GM23248 (cell line): ENCODE data around the gene DENND1C. TPM values are rescaled to one million over a fixed set of nuclear protein-coding genes. Genes with fewer than 3 reads are reported as not detected.

ENCODE experiments used
- DNase-seq: peaks from one replicate; pipeline ENCODE4 v3.0.0-alpha.2; 2015
- H2AFZ ChIP-seq: fragments of 200-600 bp; sonication (generic); 2 replicates; pipeline ENCODE4 v1.6.1; 2016; ENCODE audit warnings: antibody characterized with exemption
- H3F3A ChIP-seq: fragments of 200-600 bp; sonication (generic); 2 replicates; pipeline ENCODE4 v1.6.1; 2016; ENCODE audit warnings: mild to moderate bottlenecking, antibody characterized with exemption, mixed run types; ENCODE audit not compliant: insufficient read depth
- H3K27ac ChIP-seq: fragments of 200-600 bp; sonication (generic); 2 replicates; pipeline ENCODE4 v1.5.1; 2016; ENCODE audit warnings: mild to moderate bottlenecking
- H3K27me3 ChIP-seq: fragments of 200-600 bp; sonication (generic); replicated peaks from 2 replicates; pipeline ENCODE4 v1.6.1; 2016; ENCODE audit warnings: mild to moderate bottlenecking; ENCODE audit not compliant: insufficient read depth
- H3K36me3 ChIP-seq: fragments of 200-600 bp; sonication (generic); 2 replicates; pipeline ENCODE4 v1.6.1; 2016; ENCODE audit warnings: low read depth, mild to moderate bottlenecking
- H3K4me1 ChIP-seq: fragments of 200-600 bp; sonication (generic); 2 replicates; pipeline ENCODE4 v1.6.1; 2016; ENCODE audit warnings: mild to moderate bottlenecking; ENCODE audit not compliant: insufficient read depth
- H3K4me2 ChIP-seq: fragments of 200-600 bp; sonication (generic); one replicate; pipeline ENCODE4 v1.6.1; 2016; ENCODE audit warnings: mild to moderate bottlenecking; ENCODE audit not compliant: unreplicated experiment
- H3K4me3 ChIP-seq: fragments of 200-600 bp; sonication (generic); 2 replicates; pipeline ENCODE4 v1.5.1; 2016; ENCODE audit warnings: mild to moderate bottlenecking
- H3K79me2 ChIP-seq: fragments of 200-600 bp; sonication (generic); 2 replicates; pipeline ENCODE4 v1.6.1; 2016; ENCODE audit warnings: mild to moderate bottlenecking; ENCODE audit not compliant: insufficient read depth
- H3K9ac ChIP-seq: fragments of 200-600 bp; sonication (generic); 2 replicates; pipeline ENCODE4 v1.6.1; 2016; ENCODE audit warnings: mild to moderate bottlenecking
- H3K9me2 ChIP-seq: fragments of 200-600 bp; sonication (generic); 2 replicates; pipeline ENCODE4 v1.6.1; 2016; ENCODE audit warnings: mixed run types, mild to moderate bottlenecking, moderate library complexity; ENCODE audit not compliant: insufficient read depth
- H3K9me3 ChIP-seq: fragments of 200-600 bp; sonication (generic); one replicate; pipeline ENCODE4 v1.6.1; 2017; ENCODE audit warnings: low read depth
- H4K20me1 ChIP-seq: fragments of 200-600 bp; sonication (generic); 2 replicates; pipeline ENCODE4 v1.6.0; 2016; ENCODE audit not compliant: insufficient read depth
- EZH2 ChIP-seq: fragments of 200-600 bp; sonication (generic); IDR thresholded peaks from 2 replicates; pipeline ENCODE4 v1.6.1; 2018; ENCODE audit warnings: antibody characterized with exemption, mild to moderate bottlenecking; ENCODE audit not compliant: insufficient read depth, poor library complexity, severe bottlenecking
- EZH2phosphoT487 ChIP-seq: fragments of 200-600 bp; sonication (generic); IDR thresholded peaks from 2 replicates; pipeline ENCODE4 v1.6.1; 2018; ENCODE audit warnings: antibody characterized with exemption, moderate library complexity, mild to moderate bottlenecking, low read depth; ENCODE audit not compliant: insufficient read depth
- WGBS, 2 experiments: methylation state at CpG; one replicate each; pipeline ENCODE4 v1.1.6; 2015 to 2017; ENCODE audit warnings: low lambda C conversion rate in 2 of 2, low coverage in 1 of 2; ENCODE audit errors: missing lambda C conversion rate in 2 of 2; 5-methylcytosine and 5-hydroxymethylcytosine counted together
- in situ Hi-C: fragments of 300-500 bp; cut with MboI; formaldehyde crosslinking; loops from 2 replicates; pipeline ENCODE4 v1.15.0; 2020
- polyA plus RNA-seq: library from polyadenylated mRNA; unstranded; fragments of >200 nt; fragmentation: Nextera tagmentation; extraction: Ambion mirVana; gene quantifications from 2 replicates; pipeline ENCODE4 v1.2.1, GENCODE V29; 2016
- total RNA-seq: library from RNA; depleted of rRNA; stranded (reverse); fragments of >200 nt; shearing (Covaris generic); gene quantifications from 2 replicates; pipeline ENCODE4 v1.2.3, GENCODE V29; 2014

DENND1C gene
- total and polyA plus RNA-seq, 2 experiments from 2014 or later: not detected

GRCh38 chr19:6459262-6460098 lies 22.1 kb downstream of the DENND1C start, which contains the start of gene SLC25A23:
Gene SLC25A23, minus strand, starts transcription at chr19:6459792. Its CDS starts 164 bp downstream, at chr19:6459628.
- Histone ChIP-seq H3K4me3 (peak within 1 kb of the TSS; percentile 81), H3F3A (no peaks in the 10 kb centered on the region), H2AFZ (peak within 1 kb of the TSS; percentile 89), H4K20me1 (no peaks in the 10 kb centered on the region), H3K9ac (peak within 1 kb of the TSS; percentile 57), H3K36me3 (no peaks in the 10 kb centered on the region), H3K27me3 (peaks cover 7% of the 10 kb centered on the region), H3K4me2 (peak within 1 kb of the TSS; percentile 91), H3K9me2 (no peaks in the 10 kb centered on the region), H3K4me1 (0 out of 2 replicates have a peak, but pooled peaks cover 3% of the 10 kb centered on the region), H3K79me2 (no peaks in the 10 kb centered on the region), H3K27ac (no peak within 1 kb of the TSS), H3K9me3 (no peaks in the 10 kb centered on the region)
- WGBS, 2 experiments: 4 to 11% methylated on average over 11 to 53 of the region's 70 CpGs
- in situ Hi-C loops: no loop called here
- peak; percentile 73 for DNase-seq
- TF ChIP-seq EZH2phosphoT487 (no peak), EZH2 (no peak)

- peak; percentile 18 for DNase-seq
- H3K79me2 ChIP-seq: no peaks in the 10 kb centered on the region
- H2AFZ ChIP-seq: peak overlapping the region; percentile 89
- H3K4me3 ChIP-seq: peak overlapping the region; percentile 81
- no peaks in the 10 kb centered on the region for H3F3A ChIP-seq
- peak overlapping the region; percentile 91 for H3K4me2 ChIP-seq
- H3K9ac ChIP-seq: peak overlapping the region; percentile 57
- 0 out of 2 replicates have a peak, but pooled peaks cover 3% of the 10 kb centered on the region for H3K4me1 ChIP-seq
- H3K9me2 ChIP-seq: no peaks in the 10 kb centered on the region
- in situ Hi-C loops: no loop called here
- WGBS, 2 experiments: 37 to 38% methylated on average over 16 of the region's 16 CpGs
- no peaks in the 10 kb centered on the region for H3K9me3 ChIP-seq
- H4K20me1 ChIP-seq: no peaks in the 10 kb centered on the region
- TF ChIP-seq EZH2 (no peak), EZH2phosphoT487 (no peak)
- H3K27me3 ChIP-seq: peaks cover 7% of the 10 kb centered on the region
- H3K36me3 ChIP-seq: no peaks in the 10 kb centered on the region
- H3K27ac ChIP-seq: no peak overlapping the region
These were observed 22.8 kb downstream of the DENND1C start for GRCh38 chr19:6458695-6459261.

- Histone ChIP-seq H3K9ac (no peak overlapping the region), H4K20me1 (no peaks in the 10 kb centered on the region), H3K79me2 (no peaks in the 10 kb centered on the region), H3K4me1 (0 out of 2 replicates have a peak, but pooled peaks cover 3% of the 10 kb centered on the region), H3K27ac (no peak overlapping the region), H3K9me2 (no peaks in the 10 kb centered on the region), H3K36me3 (no peaks in the 10 kb centered on the region), H3K4me2 (no peak overlapping the region), H3K4me3 (no peak overlapping the region), H2AFZ (no peak overlapping the region), H3K27me3 (peaks cover 3% of the 10 kb centered on the region; the same call in 1 of the 2 replicates), H3K9me3 (no peaks in the 10 kb centered on the region), H3F3A (no peaks in the 10 kb centered on the region)
- in situ Hi-C loops: no loop called here
- TF ChIP-seq EZH2 (no peak), EZH2phosphoT487 (no peak)
- peak; percentile 31 for DNase-seq
- 91 to 92% methylated on average over 17 of the region's 17 CpGs for WGBS, 2 experiments
These were observed 23.5 kb downstream of the DENND1C start for GRCh38 chr19:6457958-6458694.

GRCh38 chr19:6455924-6456323 lies 25.7 kb downstream of the DENND1C start:
- no peaks in the 10 kb centered on the region for H3K9me3 ChIP-seq
- no peaks in the 10 kb centered on the region for H4K20me1 ChIP-seq
- no peak overlapping the region for H2AFZ ChIP-seq
- no peaks in the 10 kb centered on the region for H3F3A ChIP-seq
- 88 to 90% methylated on average over 13 to 15 of the region's 15 CpGs for WGBS, 2 experiments
- TF ChIP-seq EZH2: no peak
- TF ChIP-seq EZH2phosphoT487: no peak
- DNase-seq: no peak
- no peaks in the 10 kb centered on the region for H3K79me2 ChIP-seq
- H3K27ac ChIP-seq: no peak overlapping the region
- 0 out of 2 replicates have a peak, but pooled peaks cover 3% of the 10 kb centered on the region for H3K4me1 ChIP-seq
- no peaks in the 10 kb centered on the region for H3K9me2 ChIP-seq
- H3K9ac ChIP-seq: no peak overlapping the region
- no peak overlapping the region for H3K4me2 ChIP-seq
- no peak overlapping the region for H3K4me3 ChIP-seq
- H3K27me3 ChIP-seq: no peaks in the 10 kb centered on the region
- no peaks in the 10 kb centered on the region for H3K36me3 ChIP-seq
- in situ Hi-C loops: no loop called here
